ENCODE results near the gene RGS19.
A peak's percentile ranks its signal among the peaks of the same experiment; 100 is the strongest.

The RGS19 gene

GRCh38 chr20:64077094-64077493 lies 2.2 kb downstream of the RGS19 start:
- peak overlapping the region; percentile 46 for H3K27ac Mint-ChIP-seq
- H3K9me3 Mint-ChIP-seq: no peaks in the 10 kb centered on the region
- H3K27me3 Mint-ChIP-seq: no peaks in the 10 kb centered on the region
- no peaks in the 10 kb centered on the region for H3K36me3 Mint-ChIP-seq
- peaks cover 24% of the 10 kb centered on the region for H3K4me1 Mint-ChIP-seq
- H3K4me3 Mint-ChIP-seq: peak overlapping the region; percentile 90

GRCh38 chr20:64076061-64076997 lies 3.0 kb downstream of the RGS19 start:
- no peaks in the 10 kb centered on the region for H3K36me3 Mint-ChIP-seq
- no peaks in the 10 kb centered on the region for H3K27me3 Mint-ChIP-seq
- H3K27ac Mint-ChIP-seq: no peak overlapping the region
- peaks cover 17% of the 10 kb centered on the region for H3K4me1 Mint-ChIP-seq
- H3K4me3 Mint-ChIP-seq: no peak overlapping the region
- H3K9me3 Mint-ChIP-seq: no peaks in the 10 kb centered on the region

DNA sequence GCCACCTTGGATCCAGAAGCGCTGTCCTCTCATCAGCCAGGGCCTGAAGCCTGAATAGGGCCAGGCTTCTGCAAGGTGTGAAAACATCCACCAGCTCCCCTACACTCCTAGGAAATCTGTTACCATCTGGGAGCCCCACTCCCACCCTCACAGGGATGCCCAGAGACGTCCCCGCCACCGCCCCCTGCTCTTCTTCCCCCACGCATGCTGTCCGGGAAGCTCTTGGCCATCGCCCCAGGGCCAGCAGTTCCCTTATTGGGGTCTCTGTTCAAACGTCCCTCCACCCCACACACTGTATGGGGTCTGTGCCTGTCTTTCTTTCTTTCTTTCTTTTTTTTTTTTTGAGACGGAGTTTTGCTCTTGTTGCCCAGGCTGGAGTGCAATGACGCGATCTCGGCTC lies 3.8 kb downstream of the RGS19 start:
- Mint-ChIP-seq H3K36me3 (no peaks in the 10 kb centered on the region), H3K27ac (no peak overlapping the region), H3K27me3 (no peaks in the 10 kb centered on the region), H3K4me3 (no peak overlapping the region), H3K9me3 (no peaks in the 10 kb centered on the region), H3K4me1 (peaks cover 14% of the 10 kb centered on the region)

DNA sequence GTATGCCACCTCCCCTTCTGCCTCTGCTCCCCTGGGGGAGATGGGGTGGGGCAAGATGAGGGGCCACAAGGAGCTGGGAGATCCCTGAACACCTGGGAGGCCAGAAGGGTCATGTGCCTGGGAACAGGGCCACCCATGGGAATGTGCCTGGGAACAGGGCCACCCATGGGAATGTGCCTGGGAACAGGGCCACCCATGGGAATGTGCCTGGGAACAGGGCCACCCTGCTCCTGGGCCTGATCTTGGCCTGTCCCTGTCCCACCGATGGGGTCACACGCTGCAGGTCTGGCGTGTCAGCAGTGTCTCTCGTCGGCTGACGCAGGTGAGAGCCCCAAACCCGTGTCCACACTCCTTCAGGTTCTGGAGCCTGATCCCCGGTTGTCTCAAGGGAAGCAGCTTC lies 4.4 kb downstream of the RGS19 start:
- no peaks in the 10 kb centered on the region for H3K27me3 Mint-ChIP-seq
- H3K9me3 Mint-ChIP-seq: no peaks in the 10 kb centered on the region
- H3K4me1 Mint-ChIP-seq: peaks cover 13% of the 10 kb centered on the region
- H3K4me3 Mint-ChIP-seq: no peak overlapping the region
- no peak overlapping the region for H3K27ac Mint-ChIP-seq
- H3K36me3 Mint-ChIP-seq: no peaks in the 10 kb centered on the region

- Mint-ChIP-seq H3K9me3 (no peaks in the 10 kb centered on the region), H3K36me3 (no peaks in the 10 kb centered on the region), H3K4me1 (peaks cover 13% of the 10 kb centered on the region), H3K27ac (no peak overlapping the region), H3K27me3 (no peaks in the 10 kb centered on the region), H3K4me3 (no peak overlapping the region)
Measured at GRCh38 chr20:64074184-64074789, 5.0 kb downstream of the RGS19 start.

GRCh38 chr20:64073476-64074183 lies 5.7 kb downstream of the RGS19 start:
- H3K9me3 Mint-ChIP-seq: no peaks in the 10 kb centered on the region
- no peaks in the 10 kb centered on the region for H3K36me3 Mint-ChIP-seq
- H3K4me1 Mint-ChIP-seq: peaks cover 6% of the 10 kb centered on the region
- no peak overlapping the region for H3K27ac Mint-ChIP-seq
- no peaks in the 10 kb centered on the region for H3K27me3 Mint-ChIP-seq
- no peak overlapping the region for H3K4me3 Mint-ChIP-seq

GRCh38 chr20:64072498-64073063 lies 6.7 kb downstream of the RGS19 start:
- Mint-ChIP-seq H3K27me3 (no peaks in the 10 kb centered on the region), H3K4me1 (peaks cover under 1% of the 10 kb centered on the region), H3K4me3 (no peak overlapping the region), H3K36me3 (no peaks in the 10 kb centered on the region), H3K9me3 (no peaks in the 10 kb centered on the region), H3K27ac (peak overlapping the region; percentile 59)

GRCh38 chr20:64071341-64072332 lies 7.7 kb downstream of the RGS19 start:
- Mint-ChIP-seq H3K4me1 (peaks cover 9% of the 10 kb centered on the region), H3K9me3 (no peaks in the 10 kb centered on the region), H3K36me3 (no peaks in the 10 kb centered on the region), H3K27ac (peak overlapping the region; percentile 59), H3K4me3 (no peak overlapping the region), H3K27me3 (no peaks in the 10 kb centered on the region)

DNA sequence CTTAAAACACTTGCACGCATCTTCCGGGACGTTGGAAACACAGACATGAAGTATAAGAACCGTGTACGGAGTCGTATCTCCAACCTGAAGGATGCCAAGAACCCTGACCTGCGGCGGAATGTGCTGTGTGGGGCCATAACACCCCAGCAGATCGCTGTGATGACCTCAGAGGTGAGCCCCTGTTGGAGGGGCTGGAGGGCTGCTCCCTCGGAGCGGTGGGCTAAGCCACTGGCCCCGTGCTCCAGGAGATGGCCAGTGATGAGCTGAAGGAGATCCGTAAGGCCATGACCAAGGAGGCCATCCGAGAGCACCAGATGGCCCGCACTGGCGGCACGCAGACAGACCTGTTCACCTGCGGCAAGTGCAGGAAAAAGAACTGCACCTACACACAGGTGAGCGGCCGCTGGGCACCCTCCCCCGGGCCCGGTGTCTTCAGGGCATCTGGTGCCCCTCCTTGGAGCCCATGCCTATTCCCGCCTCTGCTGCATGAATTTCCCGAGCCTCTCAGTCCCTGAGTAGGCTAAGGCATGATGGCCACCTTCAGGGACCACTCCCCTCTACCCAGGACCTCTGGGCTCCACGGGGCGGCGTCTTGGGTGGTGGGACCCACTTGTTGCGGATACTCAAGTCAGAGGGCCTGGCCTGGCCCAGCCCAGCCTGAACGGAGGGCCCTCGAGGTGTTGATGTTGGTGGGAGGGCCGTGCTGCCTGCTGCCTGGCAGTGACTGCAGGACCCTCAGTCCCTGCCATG lies 8.9 kb downstream of the RGS19 start:
- H3K27me3 Mint-ChIP-seq: no peaks in the 10 kb centered on the region
- peaks cover 19% of the 10 kb centered on the region for H3K4me1 Mint-ChIP-seq
- H3K4me3 Mint-ChIP-seq: no peak overlapping the region
- H3K36me3 Mint-ChIP-seq: no peaks in the 10 kb centered on the region
- H3K9me3 Mint-ChIP-seq: no peaks in the 10 kb centered on the region
- no peak overlapping the region for H3K27ac Mint-ChIP-seq

GRCh38 chr20:64069614-64070243 lies 9.6 kb downstream of the RGS19 start:
- Mint-ChIP-seq H3K4me3 (no peak overlapping the region), H3K27me3 (no peaks in the 10 kb centered on the region), H3K4me1 (peaks cover 24% of the 10 kb centered on the region), H3K27ac (no peak overlapping the region), H3K9me3 (no peaks in the 10 kb centered on the region), H3K36me3 (no peaks in the 10 kb centered on the region)

DNA sequence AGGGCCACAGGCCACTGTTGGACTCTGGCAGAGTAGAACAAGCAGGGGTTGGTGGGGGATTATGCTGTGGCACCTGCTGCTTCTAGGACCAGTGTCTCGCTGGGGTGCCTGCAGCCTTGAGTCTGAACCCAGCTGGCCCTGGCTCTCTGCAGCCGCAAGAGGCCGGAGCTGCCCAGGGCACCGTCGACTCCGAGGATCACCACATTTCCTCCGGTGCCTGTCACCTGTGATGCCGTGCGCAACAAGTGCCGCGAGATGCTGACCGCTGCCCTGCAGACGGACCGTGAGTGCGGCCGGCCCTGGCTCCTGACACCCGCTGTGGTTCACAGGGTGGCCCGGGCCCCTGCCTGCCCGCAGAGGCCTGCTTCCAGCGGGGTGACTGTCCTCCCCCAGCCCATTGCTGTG lies 10.1 kb downstream of the RGS19 start:
- Mint-ChIP-seq H3K36me3 (no peaks in the 10 kb centered on the region), H3K9me3 (no peaks in the 10 kb centered on the region), H3K27me3 (no peaks in the 10 kb centered on the region), H3K4me3 (no peak overlapping the region), H3K4me1 (peaks cover 29% of the 10 kb centered on the region), H3K27ac (no peak overlapping the region)

- Mint-ChIP-seq H3K4me1 (peaks cover 35% of the 10 kb centered on the region), H3K36me3 (no peaks in the 10 kb centered on the region), H3K4me3 (no peak overlapping the region), H3K27ac (no peak overlapping the region), H3K27me3 (no peaks in the 10 kb centered on the region), H3K9me3 (no peaks in the 10 kb centered on the region)
Measured at GRCh38 chr20:64068386-64069208, 10.7 kb downstream of the RGS19 start.

GRCh38 chr20:64067733-64068307 lies 11.5 kb downstream of the RGS19 start:
- H3K27me3 Mint-ChIP-seq: no peaks in the 10 kb centered on the region
- no peak overlapping the region for H3K27ac Mint-ChIP-seq
- H3K36me3 Mint-ChIP-seq: no peaks in the 10 kb centered on the region
- no peak overlapping the region for H3K4me3 Mint-ChIP-seq
- H3K9me3 Mint-ChIP-seq: no peaks in the 10 kb centered on the region
- H3K4me1 Mint-ChIP-seq: peaks cover 36% of the 10 kb centered on the region

Data from activated naive CD4-positive, alpha-beta T cell treated with anti-CD3 and anti-CD28 coated beads, Interleukin-2, amount 50 U/mL, for 24 hours (primary cell).